Activated T-cell treated with anti-CD3 and anti-CD28 coated beads for 1 hour (primary cell): ENCODE measurements around the gene IL1RAPL1.

Experiments
- DNase-seq: peaks from one replicate; pipeline ENCODE4 v3.0.0-alpha.2; 2020; ENCODE audit warnings: low read depth

Gene IL1RAPL1

DNA sequence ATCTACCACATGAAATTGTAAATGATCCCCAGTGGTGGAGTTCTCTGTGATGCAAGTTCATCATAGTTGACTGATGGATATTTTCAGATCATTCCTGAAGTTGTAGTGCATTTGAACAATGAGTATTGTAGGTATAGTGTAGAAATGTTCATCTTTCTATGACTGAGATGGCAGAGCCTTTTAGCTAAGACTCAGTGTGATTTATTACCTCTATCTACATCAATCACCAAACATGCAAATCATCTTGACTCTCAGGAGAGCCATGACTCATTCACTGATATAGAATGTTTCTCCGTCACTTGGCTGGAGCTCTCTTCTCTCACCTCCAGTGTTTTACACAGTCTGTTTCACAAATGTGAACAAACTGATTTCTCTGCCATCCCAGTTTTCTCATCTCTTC is 392.6 kb downstream of the IL1RAPL1 start:
- DNase-seq = no peak

- DNase-seq = no peak
Observed at GRCh38 chrX:28981952-28982351, 394.7 kb downstream of the IL1RAPL1 start.

DNA sequence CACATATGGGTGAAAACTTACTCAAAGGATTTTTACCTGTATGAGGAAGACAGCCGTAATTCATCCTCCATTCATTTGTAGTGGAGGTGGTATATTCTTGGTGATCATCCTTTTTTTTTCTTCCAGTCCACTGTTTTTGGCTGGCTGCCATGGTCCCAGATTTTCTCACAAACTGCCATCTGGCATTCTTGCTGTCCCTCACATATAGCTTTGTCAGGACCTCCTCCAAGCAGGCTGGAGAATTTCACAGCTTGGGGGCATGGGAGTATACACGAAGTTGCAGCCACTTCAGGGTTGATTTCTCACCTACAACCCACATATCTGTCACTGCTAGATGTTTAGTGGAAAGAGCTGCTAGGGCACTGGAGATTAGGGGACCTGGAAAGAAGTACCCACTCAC is 401.0 kb downstream of the IL1RAPL1 start:
- no peak for DNase-seq

DNA sequence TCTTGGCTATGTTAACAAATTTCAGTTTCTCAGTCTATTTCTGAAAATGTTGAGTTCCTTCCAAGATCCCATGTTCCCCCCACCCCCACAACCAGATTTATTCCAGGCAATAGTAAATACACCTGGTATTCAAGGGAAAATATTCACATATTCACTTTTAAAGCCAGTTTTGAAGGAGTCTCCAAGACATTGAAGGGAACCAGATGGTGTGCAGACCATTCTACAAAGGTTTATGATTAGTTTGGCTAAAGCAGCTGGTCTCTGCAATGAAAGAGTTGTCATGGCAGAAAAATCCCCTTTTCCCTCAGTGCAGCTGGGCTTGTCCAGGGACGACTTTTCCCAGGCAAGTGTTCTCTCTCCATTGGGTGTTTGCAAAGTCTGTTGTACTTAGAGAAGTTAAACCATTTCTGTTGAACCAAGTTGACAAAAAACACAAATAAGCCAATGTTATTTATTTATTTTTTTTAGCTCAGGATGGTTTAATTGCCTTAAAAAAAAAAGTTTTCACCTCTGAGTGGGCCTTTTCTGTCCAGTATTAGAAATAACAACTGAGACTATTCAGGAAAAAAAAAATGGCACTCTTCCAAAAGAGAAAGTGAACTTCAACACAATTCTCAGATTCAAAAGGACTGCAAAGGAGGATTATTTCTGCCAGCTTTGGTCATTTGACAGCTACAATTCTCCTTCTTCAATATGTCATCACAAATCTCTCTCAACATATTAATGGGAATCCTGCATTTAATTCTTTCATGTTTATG is 410.6 kb downstream of the IL1RAPL1 start:
- DNase-seq = no peak

DNA sequence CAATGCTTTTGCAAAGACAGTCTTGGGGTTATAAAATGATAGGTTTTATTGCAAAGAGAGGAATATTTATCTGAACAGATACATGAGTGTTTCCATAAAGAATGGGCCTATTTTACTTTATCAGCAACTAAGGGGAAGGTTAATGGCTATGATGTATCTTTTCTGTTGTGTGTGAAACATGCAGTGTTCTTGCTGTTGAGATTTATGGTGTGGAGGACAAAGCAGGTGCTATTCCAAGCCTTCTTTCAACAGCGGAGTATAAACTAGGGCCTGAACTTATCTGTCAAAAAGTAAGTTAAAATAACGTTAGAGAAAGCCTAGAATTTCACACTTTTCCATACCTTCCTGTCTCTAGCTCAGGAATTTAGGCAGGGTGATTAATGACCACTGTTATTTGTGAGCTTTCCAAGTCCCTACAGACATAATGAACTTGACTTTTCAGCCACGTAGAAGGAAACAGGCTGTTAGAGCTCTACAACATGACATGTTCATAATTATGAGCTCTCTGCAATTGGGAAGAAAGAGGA is 411.4 kb downstream of the IL1RAPL1 start:
- no peak for DNase-seq

- no peak for DNase-seq
Observed at GRCh38 chrX:29012867-29013266, 425.6 kb downstream of the IL1RAPL1 start.

DNA sequence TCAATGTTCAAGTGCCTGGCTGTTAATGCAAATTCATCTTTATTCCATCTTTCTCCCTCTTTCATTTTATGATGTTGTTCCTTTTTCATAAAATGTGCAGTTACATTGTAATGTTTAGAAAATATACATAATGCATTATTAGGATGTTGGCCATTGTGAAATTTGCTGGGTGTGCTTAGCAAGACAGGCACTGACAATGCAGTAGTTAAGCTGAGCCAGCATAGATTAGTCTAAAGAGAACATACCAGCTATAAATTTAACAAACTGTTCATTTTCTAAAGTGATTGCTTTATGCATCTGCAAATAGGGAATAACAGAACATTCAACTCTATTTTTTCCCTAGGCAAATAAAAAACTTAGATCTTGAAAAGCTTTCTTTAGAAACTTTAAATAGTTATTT is 436.0 kb downstream of the IL1RAPL1 start:
- DNase-seq = no peak

- DNase-seq = no peak
Observed at GRCh38 chrX:29024871-29025270, 437.6 kb downstream of the IL1RAPL1 start.

GRCh38 chrX:29039501-29039900 is 452.3 kb downstream of the IL1RAPL1 start:
- DNase-seq = no peak

- no peak for DNase-seq
Observed at GRCh38 chrX:29040160-29040559, 452.9 kb downstream of the IL1RAPL1 start.

DNA sequence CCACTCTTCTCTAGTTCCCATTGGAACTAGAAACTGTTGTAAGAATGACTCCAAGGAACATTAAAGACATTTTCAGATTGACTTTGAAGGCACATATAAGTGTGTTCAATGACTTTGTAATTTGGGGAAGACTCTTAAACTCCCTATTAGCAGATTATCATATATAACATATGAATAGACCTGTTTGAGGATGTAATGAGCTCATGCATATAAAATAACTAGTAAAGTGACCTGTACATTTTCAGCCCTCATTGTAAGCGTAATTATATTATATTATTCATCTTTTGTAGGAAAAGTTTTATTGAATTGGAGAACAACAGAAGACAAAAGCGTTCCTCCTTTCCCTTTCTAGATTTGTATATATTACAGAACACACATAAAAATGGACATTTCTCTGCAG is 455.1 kb downstream of the IL1RAPL1 start:
- DNase-seq = no peak

GRCh38 chrX:29043746-29044145 is 456.5 kb downstream of the IL1RAPL1 start:
- no peak for DNase-seq

GRCh38 chrX:29044423-29045184 is 457.4 kb downstream of the IL1RAPL1 start:
- DNase-seq = no peak

- DNase-seq = no peak
Observed at GRCh38 chrX:29065477-29065876, 478.2 kb downstream of the IL1RAPL1 start.

DNA sequence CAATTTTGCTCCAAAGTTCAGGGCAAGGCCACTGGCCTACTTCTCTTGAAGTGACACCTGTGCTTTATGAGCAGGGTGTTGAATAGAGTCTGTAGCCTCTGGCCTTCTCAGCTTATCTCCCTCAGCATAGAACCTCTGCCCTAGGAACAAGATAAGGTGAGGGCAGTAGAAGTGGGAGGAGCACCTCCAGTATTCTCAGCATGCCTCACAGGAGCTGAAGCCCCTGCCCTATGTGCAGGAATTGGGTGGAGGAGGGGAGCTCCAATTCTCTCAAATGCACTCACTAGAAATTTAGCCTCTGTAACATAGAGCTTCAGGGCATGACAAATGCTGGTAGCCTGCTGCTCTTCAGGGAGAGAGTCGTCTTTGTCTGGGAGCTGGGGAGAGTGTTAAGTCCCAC is 479.3 kb downstream of the IL1RAPL1 start:
- DNase-seq = no peak

GRCh38 chrX:29067351-29067750 is 480.1 kb downstream of the IL1RAPL1 start:
- DNase-seq = no peak

DNA sequence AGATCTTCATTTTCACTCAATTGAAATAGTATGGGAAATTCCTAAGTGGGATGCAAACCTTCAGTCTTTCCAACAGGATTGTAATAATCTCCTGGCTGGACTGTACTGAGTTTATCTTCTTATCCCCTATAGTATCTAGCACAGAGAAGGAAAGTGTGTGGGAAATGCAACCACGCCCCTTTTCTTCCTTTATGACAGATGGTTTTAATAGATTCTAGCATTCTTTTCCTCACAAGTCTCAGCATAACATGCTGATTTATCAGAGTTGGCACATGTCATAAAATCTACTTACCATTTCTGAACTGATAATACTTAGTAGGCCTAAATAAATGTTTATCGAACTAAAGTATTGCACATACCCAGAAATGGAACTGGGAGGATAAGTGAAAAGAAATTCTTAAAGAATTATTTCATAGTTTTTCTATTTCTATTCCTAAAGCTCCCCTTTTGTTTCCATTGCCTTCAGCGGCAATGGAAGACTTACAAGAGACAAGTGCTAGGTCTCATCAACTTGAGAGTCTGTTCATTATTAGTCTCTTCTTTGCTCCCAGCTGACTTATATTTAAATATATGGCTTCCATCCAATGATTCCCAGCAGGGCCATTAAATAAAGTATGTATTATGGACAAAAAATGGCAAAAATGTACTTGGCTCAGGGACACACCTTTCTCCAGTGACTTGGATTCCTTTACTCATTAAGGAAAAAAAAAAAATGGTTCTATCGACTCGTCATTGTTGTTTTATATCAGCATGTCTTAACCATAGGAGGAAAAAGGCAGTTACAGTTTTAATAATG is 484.5 kb downstream of the IL1RAPL1 start:
- no peak for DNase-seq

- DNase-seq = no peak
Observed at GRCh38 chrX:29082558-29082957, 495.3 kb downstream of the IL1RAPL1 start.

DNA sequence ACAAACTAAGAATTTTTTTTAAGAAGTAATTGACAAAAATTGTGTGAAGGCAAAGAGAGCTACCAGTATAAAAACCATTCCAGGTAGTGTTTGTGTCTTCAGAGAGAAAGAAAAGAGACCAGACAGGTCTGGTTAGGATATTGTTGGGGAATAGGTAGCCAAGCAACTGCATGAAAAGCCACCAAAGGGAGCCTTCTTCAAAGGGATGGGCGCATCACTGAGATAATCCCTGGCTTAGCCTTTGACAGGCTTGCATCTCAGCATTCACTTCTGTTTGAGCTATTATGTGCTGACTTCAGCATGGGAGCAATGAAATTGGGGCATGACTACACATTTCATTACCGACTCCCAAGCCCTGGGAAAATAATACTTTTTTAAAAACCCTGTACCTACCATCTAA is 496.6 kb downstream of the IL1RAPL1 start:
- DNase-seq = no peak

GRCh38 chrX:29090811-29091210 is 503.6 kb downstream of the IL1RAPL1 start:
- no peak for DNase-seq

GRCh38 chrX:29107231-29107630 is 520.0 kb downstream of the IL1RAPL1 start:
- DNase-seq = no peak

- DNase-seq = no peak
Observed at GRCh38 chrX:29110041-29110440, 522.8 kb downstream of the IL1RAPL1 start.

- DNase-seq = no peak
Observed at GRCh38 chrX:29113221-29113620, 526.0 kb downstream of the IL1RAPL1 start.
